ENCODE measurements around the gene NTM.

GRCh38 chr11:131612533-131612932, 242.1 kb downstream of the NTM start:
- TF ChIP-seq, protein P1, sequence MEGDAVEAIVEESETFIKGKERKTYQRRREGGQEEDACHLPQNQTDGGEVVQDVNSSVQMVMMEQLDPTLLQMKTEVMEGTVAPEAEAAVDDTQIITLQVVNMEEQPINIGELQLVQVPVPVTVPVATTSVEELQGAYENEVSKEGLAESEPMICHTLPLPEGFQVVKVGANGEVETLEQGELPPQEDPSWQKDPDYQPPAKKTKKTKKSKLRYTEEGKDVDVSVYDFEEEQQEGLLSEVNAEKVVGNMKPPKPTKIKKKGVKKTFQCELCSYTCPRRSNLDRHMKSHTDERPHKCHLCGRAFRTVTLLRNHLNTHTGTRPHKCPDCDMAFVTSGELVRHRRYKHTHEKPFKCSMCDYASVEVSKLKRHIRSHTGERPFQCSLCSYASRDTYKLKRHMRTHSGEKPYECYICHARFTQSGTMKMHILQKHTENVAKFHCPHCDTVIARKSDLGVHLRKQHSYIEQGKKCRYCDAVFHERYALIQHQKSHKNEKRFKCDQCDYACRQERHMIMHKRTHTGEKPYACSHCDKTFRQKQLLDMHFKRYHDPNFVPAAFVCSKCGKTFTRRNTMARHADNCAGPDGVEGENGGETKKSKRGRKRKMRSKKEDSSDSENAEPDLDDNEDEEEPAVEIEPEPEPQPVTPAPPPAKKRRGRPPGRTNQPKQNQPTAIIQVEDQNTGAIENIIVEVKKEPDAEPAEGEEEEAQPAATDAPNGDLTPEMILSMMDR (IDR thresholded peaks at IDR 0.05; ENCODE audit: low read length), result no peak
- no peak for TF ChIP-seq EZH2 (IDR thresholded peaks at IDR 0.05; ENCODE audit: borderline replicate concordance, low read length)

Measured in OCI-LY1 (cell line).